Mammary epithelial cell (primary cell): Measurements from ENCODE around the gene ITPRID2.

Experiments
- EZH2 ChIP-seq: IDR thresholded peaks from 2 replicates; pipeline ENCODE4 v1.6.1; 2012; ENCODE audit warnings: low read length, inconsistent platforms, borderline replicate concordance
- TF ChIP-seq, protein P1 (sequence below), 2 donors: IDR thresholded peaks in 1 of 2; conservative IDR thresholded peaks in 1 of 2; 2 replicates each; pipeline ENCODE4 v1.5.1; 2011 to 2012; ENCODE audit warnings: inconsistent platforms in 2 of 2, low read length in 2 of 2, mild to moderate bottlenecking in 2 of 2, control low read depth in 1 of 2, low read depth in 1 of 2; ENCODE audit not compliant: insufficient read depth in 1 of 2; ENCODE audit errors: extremely low read depth in 1 of 2

DNA sequence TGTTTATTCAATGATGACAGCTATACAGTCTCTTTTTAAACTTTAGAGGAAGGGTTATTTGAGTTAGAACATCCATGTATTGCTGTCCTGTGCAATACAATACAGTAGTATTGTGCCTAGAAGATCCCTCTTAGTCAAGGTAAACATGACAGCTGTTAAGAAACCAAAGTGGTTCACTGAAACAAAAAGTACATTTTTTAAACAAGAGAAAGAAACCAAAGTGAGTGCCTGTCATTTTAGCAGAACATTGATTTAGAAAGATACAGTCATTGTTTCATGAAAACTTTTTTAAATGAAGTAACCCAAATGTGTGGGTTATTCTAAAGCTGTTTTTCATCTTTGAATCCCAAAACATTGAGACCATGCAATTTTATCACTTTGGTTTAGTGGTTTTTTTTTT, 15.5 kb downstream of the ITPRID2 start:
- no peak for TF ChIP-seq EZH2
- TF ChIP-seq, protein P1, sequence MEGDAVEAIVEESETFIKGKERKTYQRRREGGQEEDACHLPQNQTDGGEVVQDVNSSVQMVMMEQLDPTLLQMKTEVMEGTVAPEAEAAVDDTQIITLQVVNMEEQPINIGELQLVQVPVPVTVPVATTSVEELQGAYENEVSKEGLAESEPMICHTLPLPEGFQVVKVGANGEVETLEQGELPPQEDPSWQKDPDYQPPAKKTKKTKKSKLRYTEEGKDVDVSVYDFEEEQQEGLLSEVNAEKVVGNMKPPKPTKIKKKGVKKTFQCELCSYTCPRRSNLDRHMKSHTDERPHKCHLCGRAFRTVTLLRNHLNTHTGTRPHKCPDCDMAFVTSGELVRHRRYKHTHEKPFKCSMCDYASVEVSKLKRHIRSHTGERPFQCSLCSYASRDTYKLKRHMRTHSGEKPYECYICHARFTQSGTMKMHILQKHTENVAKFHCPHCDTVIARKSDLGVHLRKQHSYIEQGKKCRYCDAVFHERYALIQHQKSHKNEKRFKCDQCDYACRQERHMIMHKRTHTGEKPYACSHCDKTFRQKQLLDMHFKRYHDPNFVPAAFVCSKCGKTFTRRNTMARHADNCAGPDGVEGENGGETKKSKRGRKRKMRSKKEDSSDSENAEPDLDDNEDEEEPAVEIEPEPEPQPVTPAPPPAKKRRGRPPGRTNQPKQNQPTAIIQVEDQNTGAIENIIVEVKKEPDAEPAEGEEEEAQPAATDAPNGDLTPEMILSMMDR (conservative IDR thresholded peaks at IDR 0.05 in 1 of 2, IDR thresholded peaks at IDR 0.05 in 1 of 2; ENCODE audit: extremely low read depth in 1 of 2, insufficient read depth in 1 of 2, low read depth in 1 of 2, low read length in 2 of 2): no peak
